Thymus (tissue), 11 donors: ENCODE data around the gene FOXR1. TPM values are rescaled to one million over a fixed set of nuclear protein-coding genes. Genes with fewer than 3 reads are reported as not detected.

Experiments used
- DNase-seq, 9 donors: peaks; one replicate each; pipeline ENCODE4 v3.0.0-alpha.2; 2013; ENCODE audit warnings: low spot score in 9 of 9, low read depth in 6 of 9, missing footprints in 1 of 9
- H3K27ac ChIP-seq, 2 donors: one replicate each; pipeline ENCODE4 v1.5.1; 2013; ENCODE audit warnings: control low read depth in 1 of 2, low read depth in 1 of 2, low read length in 1 of 2, mild to moderate bottlenecking in 1 of 2, moderate library complexity in 1 of 2
- H3K27me3 ChIP-seq, 2 donors: one replicate each; pipeline ENCODE4 v1.5.1; 2013; ENCODE audit warnings: low read length in 1 of 2; ENCODE audit not compliant: control insufficient read depth in 2 of 2, insufficient read depth in 1 of 2
- H3K36me3 ChIP-seq, 2 donors: one replicate each; pipeline ENCODE4 v1.5.1; 2013; ENCODE audit warnings: low read length in 1 of 2, mild to moderate bottlenecking in 1 of 2, moderate library complexity in 1 of 2; ENCODE audit not compliant: control insufficient read depth in 2 of 2, insufficient read depth in 2 of 2
- H3K4me1 ChIP-seq, 2 donors: one replicate each; pipeline ENCODE4 v1.5.1; 2013; ENCODE audit warnings: low read length in 2 of 2; ENCODE audit not compliant: control insufficient read depth in 2 of 2, insufficient read depth in 2 of 2
- H3K4me3 ChIP-seq, 2 donors: one replicate each; pipeline ENCODE4 v1.5.1; 2013; ENCODE audit warnings: low read length in 2 of 2, control low read depth in 1 of 2, mild to moderate bottlenecking in 1 of 2
- H3K9me3 ChIP-seq, 2 donors: one replicate each; pipeline ENCODE4 v1.5.1; 2013; ENCODE audit warnings: low read length in 1 of 2, mild to moderate bottlenecking in 1 of 2; ENCODE audit not compliant: control insufficient read depth in 2 of 2, insufficient read depth in 1 of 2
- WGBS: extraction: QIAGEN DNeasy Blood & Tissue Kit; methylation state at CpG from one replicate; pipeline ENCODE4 v1.1.7; 2013; 5-methylcytosine and 5-hydroxymethylcytosine counted together
- polyA plus RNA-seq: library from polyadenylated mRNA; stranded (reverse); fragments of 200-250 nt; gene quantifications from one replicate; pipeline ENCODE4 v1.2.3, GENCODE V29; 2013
- total RNA-seq: library from RNA; stranded (reverse); fragments of 120-200 nt; gene quantifications from one replicate; pipeline ENCODE4 v1.2.4, GENCODE V29; 2013
- donor health status: healthy.

Gene FOXR1
- total and polyA plus RNA-seq, 2 donors, result 0.19 TPM; not detected in 1

DNA sequence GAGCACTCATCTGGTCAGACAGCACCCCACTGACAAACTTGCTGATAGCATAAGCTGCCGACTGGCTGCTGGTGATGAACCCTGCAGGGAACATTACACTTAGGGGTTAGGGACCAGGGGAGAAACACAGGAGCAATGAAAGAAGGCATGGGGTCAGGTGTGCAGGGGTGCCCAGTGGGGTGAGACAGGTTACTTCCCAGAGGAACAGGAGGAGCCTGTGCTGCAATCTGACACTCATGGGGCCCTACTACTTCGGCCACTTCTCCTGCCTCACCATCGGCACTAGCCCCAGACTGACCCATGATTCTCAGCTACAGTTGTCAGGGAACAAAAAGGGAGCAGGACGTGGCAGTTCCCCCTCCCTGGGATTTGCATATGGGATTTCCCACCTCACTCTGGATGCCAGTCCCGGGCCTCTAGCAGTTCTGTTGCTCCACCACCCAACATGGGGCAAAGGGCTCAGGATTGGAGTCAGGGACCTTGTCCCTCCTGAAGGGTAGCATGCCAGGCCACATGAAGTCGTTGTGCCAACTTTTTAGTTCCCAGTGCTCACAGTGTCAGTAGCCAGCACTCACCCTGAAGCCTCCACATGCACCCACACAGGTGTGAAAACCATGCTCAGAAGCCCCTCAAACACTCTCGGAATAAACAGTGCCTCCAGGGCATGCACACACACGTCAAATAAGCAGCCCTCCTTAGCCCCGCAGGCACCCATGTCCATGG is 56.9 kb downstream of the FOXR1 start:
- H3K27me3 ChIP-seq, result no peaks in the 10 kb centered on the region
- no peak for DNase-seq
- no peak overlapping the region for H3K27ac ChIP-seq
- H3K4me1 ChIP-seq, result peaks cover 3 to 19% of the 10 kb centered on the region in 2 donors
- WGBS, result 93% methylated on average over 9 of the region's 9 CpGs
- H3K4me3 ChIP-seq, result no peak overlapping the region
- no peaks in the 10 kb centered on the region for H3K9me3 ChIP-seq
- peaks cover 30 to 40% of the 10 kb centered on the region in 2 donors for H3K36me3 ChIP-seq

DNA sequence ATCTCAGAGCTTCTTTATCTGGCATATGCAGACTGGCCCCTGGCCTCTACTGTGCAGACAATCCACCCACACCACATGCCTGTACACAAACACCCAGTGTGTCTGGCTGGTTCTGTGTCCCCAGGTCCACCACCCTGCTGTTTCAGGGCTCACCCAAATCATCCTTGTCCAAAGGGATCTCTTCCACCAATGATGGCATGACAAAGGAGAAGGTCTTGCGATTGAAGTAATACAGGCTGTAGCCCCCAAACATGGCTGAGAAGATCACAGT is 57.4 kb downstream of the FOXR1 start:
- DNase-seq, result no peak
- peaks cover 25 to 36% of the 10 kb centered on the region in 2 donors for H3K36me3 ChIP-seq
- H3K9me3 ChIP-seq, result no peaks in the 10 kb centered on the region
- no peaks in the 10 kb centered on the region for H3K27me3 ChIP-seq
- 96% methylated on average over 1 of the region's 1 CpG for WGBS
- no peak overlapping the region for H3K4me3 ChIP-seq
- no peak overlapping the region for H3K27ac ChIP-seq
- H3K4me1 ChIP-seq, result peaks cover 3 to 19% of the 10 kb centered on the region in 2 donors

DNA sequence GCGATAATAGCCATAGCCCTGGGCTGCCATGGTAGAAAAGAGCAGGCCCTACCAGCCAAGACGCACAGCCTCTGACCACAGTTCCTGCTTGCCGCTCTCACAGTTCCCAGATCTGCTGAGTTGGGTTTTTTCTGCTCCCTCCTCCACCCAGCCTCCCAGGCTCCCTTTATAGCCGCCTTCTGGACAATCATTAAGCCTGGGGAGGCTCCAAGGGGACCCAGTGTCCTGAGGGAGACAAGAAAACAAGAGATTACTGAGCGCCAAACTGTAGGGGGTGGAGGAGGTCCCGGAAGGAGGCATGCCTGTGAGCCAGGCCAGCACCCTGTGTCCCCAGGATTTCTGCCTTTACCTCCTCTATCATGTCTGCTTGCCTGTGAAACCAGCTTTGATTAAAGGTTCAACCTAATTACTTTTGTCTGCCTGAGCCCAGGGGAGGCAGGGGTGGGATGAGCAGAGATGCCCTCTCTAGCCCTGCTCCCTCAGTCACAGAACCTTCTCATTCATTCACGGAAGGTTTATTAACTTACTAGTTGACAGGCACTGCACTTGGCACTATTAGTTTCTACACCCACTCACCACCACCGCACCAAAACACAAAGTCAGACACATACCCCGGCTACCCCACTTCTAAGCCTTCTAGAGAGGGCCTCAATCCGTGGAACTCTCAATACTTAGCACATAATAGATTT is 57.9 kb downstream of the FOXR1 start:
- H3K4me1 ChIP-seq, result peaks cover 3 to 19% of the 10 kb centered on the region in 2 donors
- H3K36me3 ChIP-seq, result peaks cover 20 to 31% of the 10 kb centered on the region in 2 donors
- H3K4me3 ChIP-seq, result peak overlapping the region; percentile 69 to 91
- 76% methylated on average over 10 of the region's 10 CpGs for WGBS
- no peak for DNase-seq
- H3K27ac ChIP-seq, result no peak overlapping the region
- H3K27me3 ChIP-seq, result no peaks in the 10 kb centered on the region
- no peaks in the 10 kb centered on the region for H3K9me3 ChIP-seq

DNA sequence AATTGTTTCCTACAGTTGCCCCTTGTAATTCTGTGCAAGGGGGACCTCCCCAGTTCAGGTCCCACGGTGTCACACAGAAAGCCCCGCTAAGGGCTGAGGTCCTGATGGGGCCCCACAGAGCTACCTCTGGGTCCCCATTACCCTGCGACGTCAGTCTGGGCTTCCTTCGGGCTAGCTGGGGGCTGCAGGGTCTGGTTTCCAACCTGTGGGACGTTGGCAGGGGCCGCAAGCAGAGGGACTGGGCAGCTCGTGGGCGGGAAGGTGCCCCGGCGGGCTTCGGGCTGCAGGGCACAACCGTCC is 58.4 kb downstream of the FOXR1 start:
- H3K4me1 ChIP-seq, result peaks cover 3 to 22% of the 10 kb centered on the region in 2 donors
- peak overlapping the region; percentile 69 to 91 for H3K4me3 ChIP-seq
- peak in 1 of 9 donors; percentile 15 for DNase-seq
- H3K9me3 ChIP-seq, result no peaks in the 10 kb centered on the region
- peak overlapping the region in 1 of 2 donors; percentile 51 for H3K27ac ChIP-seq
- H3K27me3 ChIP-seq, result no peaks in the 10 kb centered on the region
- H3K36me3 ChIP-seq, result peaks cover 16 to 27% of the 10 kb centered on the region in 2 donors
- whole genome bisulfite sequencing, result 16% methylated on average over 13 of the region's 13 CpGs

DNA sequence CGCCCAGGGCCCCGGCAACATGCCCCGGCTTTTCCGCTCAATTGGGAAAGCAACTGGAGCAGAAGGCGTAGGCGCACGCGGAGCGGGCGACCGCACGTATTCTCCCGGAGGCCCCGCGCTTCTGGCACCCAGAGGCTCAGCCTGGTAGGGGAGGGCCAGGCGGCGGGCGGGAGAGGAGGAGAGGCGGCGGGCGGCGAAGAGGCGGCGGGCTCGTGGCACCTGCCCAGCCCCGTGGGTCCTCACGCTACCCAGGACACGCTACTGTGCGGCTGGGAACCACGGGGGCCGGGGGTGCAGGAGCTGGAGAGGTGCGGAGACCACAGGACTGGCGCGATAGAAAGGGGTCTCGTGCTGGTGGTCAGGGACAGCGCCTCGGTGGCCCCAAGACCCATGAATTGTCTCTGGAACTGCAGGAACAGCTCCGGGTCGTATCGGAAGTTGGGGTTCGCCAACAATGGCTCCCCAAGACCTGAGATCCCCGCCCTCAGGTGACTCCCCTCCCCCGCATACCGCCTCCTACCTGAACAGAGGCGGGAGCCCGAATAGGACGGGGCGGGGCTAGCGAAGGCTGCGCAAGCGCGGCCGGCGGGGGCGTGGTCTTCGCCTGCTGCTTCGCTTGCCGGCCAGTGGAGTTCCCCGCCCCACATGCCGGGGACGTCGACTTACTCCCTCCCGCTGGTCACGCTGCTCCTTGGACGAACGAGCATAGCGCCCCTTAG is 58.9 kb downstream of the FOXR1 start, which contains the start of gene SLC37A4:
Gene SLC37A4, minus strand, starts transcription at position 549 of the 719 bp plus-strand sequence.
- WGBS, result under 1% methylated on average over 67 of the region's 67 CpGs
- peaks cover 11 to 21% of the 10 kb centered on the region in 2 donors for H3K36me3 ChIP-seq
- H3K9me3 ChIP-seq, result no peaks in the 10 kb centered on the region
- H3K4me1 ChIP-seq, result peaks cover 3 to 24% of the 10 kb centered on the region in 2 donors
- peak within 1 kb of the TSS; percentile 69 to 91 for H3K4me3 ChIP-seq
- no peaks in the 10 kb centered on the region for H3K27me3 ChIP-seq
- H3K27ac ChIP-seq, result peak within 1 kb of the TSS; percentile 51 to 84
- peak; percentile 62 to 91 (median 78) for DNase-seq

Other genes starting within 250 kb of the FOXR1 start
- gene DDX6, start 180.6 kb upstream of the FOXR1 start, total RNA-seq, result 71.1 TPM
- gene DDX6, start 180.6 kb upstream of the FOXR1 start, polyA plus RNA-seq, result 54.4 TPM
- 0.57 TPM for gene CXCR5, start 87.9 kb upstream of the FOXR1 start, total RNA-seq
- gene CXCR5, start 87.9 kb upstream of the FOXR1 start, polyA plus RNA-seq, result 1.3 TPM
- gene BCL9L, start 45.8 kb upstream of the FOXR1 start, total RNA-seq, result 5.1 TPM
- gene BCL9L, start 45.8 kb upstream of the FOXR1 start, polyA plus RNA-seq, result 14.0 TPM
- gene UPK2, start 15.5 kb upstream of the FOXR1 start, total RNA-seq, result 0.05 TPM
- 2.9 TPM for gene UPK2, start 15.5 kb upstream of the FOXR1 start, polyA plus RNA-seq
- gene CENATAC, start 26.4 kb downstream of the FOXR1 start, total RNA-seq, result 15.5 TPM
- gene CENATAC, start 26.4 kb downstream of the FOXR1 start, polyA plus RNA-seq, result 79.1 TPM
- gene RPS25, start 46.6 kb downstream of the FOXR1 start, total RNA-seq, result 2,320 TPM
- 4,489 TPM for gene RPS25, start 46.6 kb downstream of the FOXR1 start, polyA plus RNA-seq
- 75.9 TPM for gene TRAPPC4, start 47.0 kb downstream of the FOXR1 start, total RNA-seq
- 60.4 TPM for gene TRAPPC4, start 47.0 kb downstream of the FOXR1 start, polyA plus RNA-seq
- gene SLC37A4, start 59.1 kb downstream of the FOXR1 start, total RNA-seq, result 8.5 TPM
- gene SLC37A4, start 59.1 kb downstream of the FOXR1 start, polyA plus RNA-seq, result 9.5 TPM
- gene HYOU1, start 85.4 kb downstream of the FOXR1 start, total RNA-seq, result 65.6 TPM
- gene HYOU1, start 85.4 kb downstream of the FOXR1 start, polyA plus RNA-seq, result 35.5 TPM
- 29.6 TPM for gene VPS11, start 96.1 kb downstream of the FOXR1 start, total RNA-seq
- 51.4 TPM for gene VPS11, start 96.1 kb downstream of the FOXR1 start, polyA plus RNA-seq
- 5.4 TPM for gene HMBS, start 113.1 kb downstream of the FOXR1 start, total RNA-seq
- gene HMBS, start 113.1 kb downstream of the FOXR1 start, polyA plus RNA-seq, result 15.5 TPM
- gene DPAGT1, start 130.1 kb downstream of the FOXR1 start, total RNA-seq, result 9.6 TPM
- 22.4 TPM for gene DPAGT1, start 130.1 kb downstream of the FOXR1 start, polyA plus RNA-seq
- 4.7 TPM for gene C2CD2L, start 135.6 kb downstream of the FOXR1 start, total RNA-seq
- gene C2CD2L, start 135.6 kb downstream of the FOXR1 start, polyA plus RNA-seq, result 11.1 TPM
- gene HINFP, start 149.8 kb downstream of the FOXR1 start, total RNA-seq, result 19.5 TPM
- gene HINFP, start 149.8 kb downstream of the FOXR1 start, polyA plus RNA-seq, result 24.0 TPM
- 0.28 TPM for gene ABCG4, start 177.3 kb downstream of the FOXR1 start, total RNA-seq
- gene ABCG4, start 177.3 kb downstream of the FOXR1 start, polyA plus RNA-seq, result 2.8 TPM
- 5.1 TPM for gene NLRX1, start 197.0 kb downstream of the FOXR1 start, total RNA-seq
- gene NLRX1, start 197.0 kb downstream of the FOXR1 start, polyA plus RNA-seq, result 6.5 TPM
- gene NHERF4, start 213.7 kb downstream of the FOXR1 start, total RNA-seq, result not detected
- gene NHERF4, start 213.7 kb downstream of the FOXR1 start, polyA plus RNA-seq, result 0.07 TPM
- gene CBL, start 234.6 kb downstream of the FOXR1 start, total RNA-seq, result 9.2 TPM
- gene CBL, start 234.6 kb downstream of the FOXR1 start, polyA plus RNA-seq, result 21.9 TPM